Measurements from ENCODE around the gene CACNA1S. TPM values are rescaled to one million over a fixed set of nuclear protein-coding genes. Genes with fewer than 3 reads are reported as not detected.

CACNA1S gene
- total RNA-seq, 1 experiment from 2014 or later: not detected

GRCh38 chr1:201138311-201138840 lies 26.1 kb upstream of the CACNA1S start:
- Histone ChIP-seq H3K27ac (ENCODE audit: low read length) (no peak overlapping the region), H3K4me2 (ENCODE audit: low read depth, low read length, poor library complexity, severe bottlenecking) (no peak overlapping the region), H3K4me3 (ENCODE audit: low read length) (no peak overlapping the region), H2AFZ (ENCODE audit: low read length) (no peak overlapping the region), H3K27me3 (ENCODE audit: low read length) (no peaks in the 10 kb centered on the region), H3K4me1 (ENCODE audit: low read length) (peaks cover 8% of the 10 kb centered on the region), H3K9me3 (ENCODE audit: low read length) (no peaks in the 10 kb centered on the region), H4K20me1 (ENCODE audit: insufficient read depth, low read depth, low read length) (peaks cover 4% of the 10 kb centered on the region; the same call in 1 of the 2 replicates), H3K9ac (ENCODE audit: low read length) (no peak overlapping the region), H3K9me2 (replicated peaks; ENCODE audit: insufficient read depth, low read length) (no peaks in the 10 kb centered on the region), H3K79me2 (ENCODE audit: low read length) (no peaks in the 10 kb centered on the region), H3K36me3 (ENCODE audit: insufficient read depth, low read length) (no peaks in the 10 kb centered on the region)
- no peak for DNase-seq

- H3K4me1 ChIP-seq (ENCODE audit: low read length): peaks cover 8% of the 10 kb centered on the region
- H3K9ac ChIP-seq (ENCODE audit: low read length): no peak overlapping the region
- H3K4me3 ChIP-seq (ENCODE audit: low read length): no peak overlapping the region
- H3K36me3 ChIP-seq (ENCODE audit: insufficient read depth, low read length): no peaks in the 10 kb centered on the region
- H2AFZ ChIP-seq (ENCODE audit: low read length): no peak overlapping the region
- H3K4me2 ChIP-seq (ENCODE audit: low read depth, low read length, poor library complexity, severe bottlenecking): no peak overlapping the region
- H3K9me2 ChIP-seq (replicated peaks; ENCODE audit: insufficient read depth, low read length): no peaks in the 10 kb centered on the region
- DNase-seq: no peak
- no peaks in the 10 kb centered on the region for H3K79me2 ChIP-seq (ENCODE audit: low read length)
- no peak overlapping the region for H3K27ac ChIP-seq (ENCODE audit: low read length)
- H4K20me1 ChIP-seq (ENCODE audit: insufficient read depth, low read depth, low read length): peaks cover 4% of the 10 kb centered on the region; the same call in 1 of the 2 replicates
- H3K9me3 ChIP-seq (ENCODE audit: low read length): no peaks in the 10 kb centered on the region
- H3K27me3 ChIP-seq (ENCODE audit: low read length): no peaks in the 10 kb centered on the region
Observed at GRCh38 chr1:201137579-201138310, 25.5 kb upstream of the CACNA1S start.

GRCh38 chr1:201137024-201137392 lies 24.8 kb upstream of the CACNA1S start:
- Histone ChIP-seq H3K27ac (ENCODE audit: low read length) (no peak overlapping the region), H3K9me2 (replicated peaks; ENCODE audit: insufficient read depth, low read length) (no peaks in the 10 kb centered on the region), H3K36me3 (ENCODE audit: insufficient read depth, low read length) (no peaks in the 10 kb centered on the region), H3K4me1 (ENCODE audit: low read length) (peaks cover 8% of the 10 kb centered on the region), H3K79me2 (ENCODE audit: low read length) (no peaks in the 10 kb centered on the region), H3K9ac (ENCODE audit: low read length) (no peak overlapping the region), H3K27me3 (ENCODE audit: low read length) (no peaks in the 10 kb centered on the region), H3K9me3 (ENCODE audit: low read length) (no peaks in the 10 kb centered on the region), H3K4me2 (ENCODE audit: low read depth, low read length, poor library complexity, severe bottlenecking) (no peak overlapping the region), H4K20me1 (ENCODE audit: insufficient read depth, low read depth, low read length) (peaks cover 4% of the 10 kb centered on the region; the same call in 1 of the 2 replicates), H2AFZ (ENCODE audit: low read length) (no peak overlapping the region), H3K4me3 (ENCODE audit: low read length) (no peak overlapping the region)
- no peak for DNase-seq

- H3K4me3 ChIP-seq (ENCODE audit: low read length): no peak overlapping the region
- no peaks in the 10 kb centered on the region for H3K27me3 ChIP-seq (ENCODE audit: low read length)
- no peak overlapping the region for H3K27ac ChIP-seq (ENCODE audit: low read length)
- no peak overlapping the region for H2AFZ ChIP-seq (ENCODE audit: low read length)
- no peaks in the 10 kb centered on the region for H3K9me2 ChIP-seq (replicated peaks; ENCODE audit: insufficient read depth, low read length)
- no peaks in the 10 kb centered on the region for H3K36me3 ChIP-seq (ENCODE audit: insufficient read depth, low read length)
- no peaks in the 10 kb centered on the region for H3K9me3 ChIP-seq (ENCODE audit: low read length)
- no peak overlapping the region for H3K9ac ChIP-seq (ENCODE audit: low read length)
- DNase-seq: no peak
- H3K79me2 ChIP-seq (ENCODE audit: low read length): no peaks in the 10 kb centered on the region
- H4K20me1 ChIP-seq (ENCODE audit: insufficient read depth, low read depth, low read length): peaks cover 4% of the 10 kb centered on the region; the same call in 1 of the 2 replicates
- no peak overlapping the region for H3K4me2 ChIP-seq (ENCODE audit: low read depth, low read length, poor library complexity, severe bottlenecking)
- H3K4me1 ChIP-seq (ENCODE audit: low read length): peaks cover 8% of the 10 kb centered on the region
Observed at GRCh38 chr1:201136355-201137023, 24.3 kb upstream of the CACNA1S start.

GRCh38 chr1:201134405-201134804 lies 22.2 kb upstream of the CACNA1S start:
- Histone ChIP-seq H4K20me1 (ENCODE audit: insufficient read depth, low read depth, low read length) (no peaks in the 10 kb centered on the region), H3K36me3 (ENCODE audit: insufficient read depth, low read length) (no peaks in the 10 kb centered on the region), H2AFZ (ENCODE audit: low read length) (no peak overlapping the region), H3K9me3 (ENCODE audit: low read length) (no peaks in the 10 kb centered on the region), H3K4me2 (ENCODE audit: low read depth, low read length, poor library complexity, severe bottlenecking) (no peak overlapping the region), H3K9me2 (replicated peaks; ENCODE audit: insufficient read depth, low read length) (no peaks in the 10 kb centered on the region), H3K9ac (ENCODE audit: low read length) (no peak overlapping the region), H3K79me2 (ENCODE audit: low read length) (no peaks in the 10 kb centered on the region), H3K27me3 (ENCODE audit: low read length) (no peaks in the 10 kb centered on the region), H3K27ac (ENCODE audit: low read length) (no peak overlapping the region), H3K4me1 (ENCODE audit: low read length) (no peaks in the 10 kb centered on the region), H3K4me3 (ENCODE audit: low read length) (no peak overlapping the region)
- DNase-seq: no peak

- H4K20me1 ChIP-seq (ENCODE audit: insufficient read depth, low read depth, low read length): no peaks in the 10 kb centered on the region
- no peaks in the 10 kb centered on the region for H3K9me2 ChIP-seq (replicated peaks; ENCODE audit: insufficient read depth, low read length)
- no peaks in the 10 kb centered on the region for H3K9me3 ChIP-seq (ENCODE audit: low read length)
- H3K4me3 ChIP-seq (ENCODE audit: low read length): no peak overlapping the region
- H3K4me2 ChIP-seq (ENCODE audit: low read depth, low read length, poor library complexity, severe bottlenecking): no peak overlapping the region
- no peak for DNase-seq
- no peak overlapping the region for H3K27ac ChIP-seq (ENCODE audit: low read length)
- H3K9ac ChIP-seq (ENCODE audit: low read length): no peak overlapping the region
- H3K79me2 ChIP-seq (ENCODE audit: low read length): no peaks in the 10 kb centered on the region
- no peak overlapping the region for H2AFZ ChIP-seq (ENCODE audit: low read length)
- H3K27me3 ChIP-seq (ENCODE audit: low read length): no peaks in the 10 kb centered on the region
- no peaks in the 10 kb centered on the region for H3K36me3 ChIP-seq (ENCODE audit: insufficient read depth, low read length)
- no peaks in the 10 kb centered on the region for H3K4me1 ChIP-seq (ENCODE audit: low read length)
Observed at GRCh38 chr1:201131398-201131797, 19.2 kb upstream of the CACNA1S start.

- Histone ChIP-seq H3K4me2 (ENCODE audit: low read depth, low read length, poor library complexity, severe bottlenecking) (no peak overlapping the region), H3K79me2 (ENCODE audit: low read length) (no peaks in the 10 kb centered on the region), H3K9ac (ENCODE audit: low read length) (no peak overlapping the region), H3K9me3 (ENCODE audit: low read length) (no peaks in the 10 kb centered on the region), H3K4me1 (ENCODE audit: low read length) (no peaks in the 10 kb centered on the region), H3K27me3 (ENCODE audit: low read length) (no peaks in the 10 kb centered on the region), H3K36me3 (ENCODE audit: insufficient read depth, low read length) (no peaks in the 10 kb centered on the region), H4K20me1 (ENCODE audit: insufficient read depth, low read depth, low read length) (no peaks in the 10 kb centered on the region), H3K27ac (ENCODE audit: low read length) (no peak overlapping the region), H2AFZ (ENCODE audit: low read length) (no peak overlapping the region), H3K4me3 (ENCODE audit: low read length) (no peak overlapping the region), H3K9me2 (replicated peaks; ENCODE audit: insufficient read depth, low read length) (no peaks in the 10 kb centered on the region)
- no peak for DNase-seq
Observed at GRCh38 chr1:201128962-201129361, 16.7 kb upstream of the CACNA1S start.

- Histone ChIP-seq H3K79me2 (ENCODE audit: low read length) (no peaks in the 10 kb centered on the region), H3K9me3 (ENCODE audit: low read length) (no peaks in the 10 kb centered on the region), H3K27me3 (ENCODE audit: low read length) (no peaks in the 10 kb centered on the region), H3K27ac (ENCODE audit: low read length) (no peak overlapping the region), H3K4me1 (ENCODE audit: low read length) (no peaks in the 10 kb centered on the region), H3K4me3 (ENCODE audit: low read length) (no peak overlapping the region), H3K9ac (ENCODE audit: low read length) (no peak overlapping the region), H3K9me2 (replicated peaks; ENCODE audit: insufficient read depth, low read length) (no peaks in the 10 kb centered on the region), H4K20me1 (ENCODE audit: insufficient read depth, low read depth, low read length) (no peaks in the 10 kb centered on the region), H3K36me3 (ENCODE audit: insufficient read depth, low read length) (no peaks in the 10 kb centered on the region), H2AFZ (ENCODE audit: low read length) (no peak overlapping the region), H3K4me2 (ENCODE audit: low read depth, low read length, poor library complexity, severe bottlenecking) (no peak overlapping the region)
- no peak for DNase-seq
Observed at GRCh38 chr1:201128476-201128875, 16.2 kb upstream of the CACNA1S start.

All from Karpas-422 (cell line).